Activated CD4-positive, alpha-beta T cell treated with anti-CD3 and anti-CD28 coated beads, Interleukin-2, Interleukin-6, amounts not matched to agents 100 ng/mL and 50 ng/mL, durations not matched to agents 16 hours and 8 hours (primary cell): Measurements from ENCODE around the gene FOXJ1.
A peak's percentile ranks its signal among the peaks of the same experiment; 100 is the strongest.
"Not testable (repeated sequence)": the region's sequence is repeated elsewhere in the genome, so short reads cannot be mapped to it uniquely, and the experiment has no call there.

Experiments
- DNase-seq: peaks from one replicate; pipeline ENCODE4 v3.0.0-alpha.2; 2020

FOXJ1 gene, protein sequence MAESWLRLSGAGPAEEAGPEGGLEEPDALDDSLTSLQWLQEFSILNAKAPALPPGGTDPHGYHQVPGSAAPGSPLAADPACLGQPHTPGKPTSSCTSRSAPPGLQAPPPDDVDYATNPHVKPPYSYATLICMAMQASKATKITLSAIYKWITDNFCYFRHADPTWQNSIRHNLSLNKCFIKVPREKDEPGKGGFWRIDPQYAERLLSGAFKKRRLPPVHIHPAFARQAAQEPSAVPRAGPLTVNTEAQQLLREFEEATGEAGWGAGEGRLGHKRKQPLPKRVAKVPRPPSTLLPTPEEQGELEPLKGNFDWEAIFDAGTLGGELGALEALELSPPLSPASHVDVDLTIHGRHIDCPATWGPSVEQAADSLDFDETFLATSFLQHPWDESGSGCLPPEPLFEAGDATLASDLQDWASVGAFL

DNA sequence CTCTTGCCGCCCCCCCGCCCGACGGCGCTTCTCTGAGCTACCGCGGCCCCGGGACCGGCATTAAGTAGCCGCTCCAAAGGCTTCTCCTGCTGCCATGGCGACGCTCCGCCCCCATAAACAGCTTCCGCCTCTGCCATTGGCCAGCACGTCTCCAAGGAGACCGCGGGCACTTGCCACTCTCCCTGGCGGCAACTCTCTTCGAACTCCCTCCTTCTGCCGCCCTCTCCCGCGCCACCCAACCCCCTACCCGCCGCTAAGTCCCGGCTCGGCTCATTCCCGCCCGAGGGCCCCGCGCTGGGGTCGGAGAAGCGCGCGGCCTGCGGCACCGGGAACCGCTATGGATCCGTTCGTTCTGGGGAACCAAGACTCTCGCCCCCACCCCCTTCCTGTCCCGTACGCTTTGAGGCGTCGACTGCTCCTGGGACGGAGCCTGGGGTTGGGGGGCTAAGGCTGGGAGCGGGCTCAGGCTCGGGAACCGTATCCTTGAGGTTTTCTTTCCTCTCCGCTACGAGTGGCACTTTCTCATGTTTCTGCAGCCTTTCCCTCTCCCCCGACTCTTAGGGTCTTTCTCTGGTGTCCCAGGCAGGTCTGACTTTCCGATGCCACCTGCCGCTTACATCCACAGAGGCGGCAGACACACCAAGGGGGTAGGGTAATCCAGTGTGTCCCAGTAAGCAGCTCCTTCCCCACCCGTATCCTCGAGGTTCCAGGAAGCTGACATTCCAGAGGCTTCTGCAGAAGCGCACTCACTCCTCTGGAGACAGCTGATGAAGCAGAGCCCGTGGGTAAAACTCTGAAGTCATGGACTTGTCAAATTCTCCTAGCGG lies at the start of gene FOXJ1:
TSS of gene FOXJ1 (minus strand) at position 34 of the 827 bp plus-strand sequence. CDS start 850 bp downstream, outside the sequence.
- peak; percentile 94 for DNase-seq

DNA sequence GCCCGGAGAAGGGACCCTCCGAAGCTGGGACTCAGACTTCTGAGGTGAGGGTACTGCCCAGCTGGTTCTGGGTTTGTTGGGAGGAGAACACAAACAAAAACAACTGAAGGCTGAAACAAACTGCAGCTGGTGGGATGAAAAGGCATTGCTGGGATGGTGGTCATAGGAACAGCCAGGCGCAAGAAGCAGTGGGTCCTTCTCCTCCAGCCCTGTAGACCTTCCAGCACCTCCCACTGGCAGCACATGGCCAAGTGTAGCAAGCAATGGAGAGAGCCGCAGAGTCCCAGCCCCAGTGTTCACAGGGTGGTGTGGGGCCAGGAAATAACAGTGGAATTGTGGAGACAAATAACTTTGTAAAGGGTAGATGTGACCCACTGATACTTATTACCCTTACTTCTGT lies 48.7 kb upstream of the FOXJ1 start:
- DNase-seq = no peak

DNA sequence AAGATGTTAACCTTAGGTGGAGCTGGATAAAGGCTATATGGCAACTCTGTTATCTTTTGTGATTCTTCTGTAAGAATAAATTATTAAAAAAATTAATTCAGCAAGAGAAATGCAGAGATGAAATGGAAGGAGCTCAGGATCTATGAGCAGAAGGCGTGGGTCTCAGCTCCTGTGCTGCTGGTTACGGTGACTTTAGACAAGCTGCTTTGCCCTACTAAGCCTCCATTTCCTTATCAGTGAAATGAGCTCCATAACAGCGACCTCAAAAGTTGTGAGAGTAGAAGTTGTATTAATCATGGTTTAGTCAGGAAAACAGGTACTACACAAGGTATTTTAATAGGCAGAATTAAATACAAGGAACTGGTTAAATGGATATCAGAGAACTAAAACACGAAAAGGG lies 48.2 kb upstream of the FOXJ1 start:
- no peak for DNase-seq

DNA sequence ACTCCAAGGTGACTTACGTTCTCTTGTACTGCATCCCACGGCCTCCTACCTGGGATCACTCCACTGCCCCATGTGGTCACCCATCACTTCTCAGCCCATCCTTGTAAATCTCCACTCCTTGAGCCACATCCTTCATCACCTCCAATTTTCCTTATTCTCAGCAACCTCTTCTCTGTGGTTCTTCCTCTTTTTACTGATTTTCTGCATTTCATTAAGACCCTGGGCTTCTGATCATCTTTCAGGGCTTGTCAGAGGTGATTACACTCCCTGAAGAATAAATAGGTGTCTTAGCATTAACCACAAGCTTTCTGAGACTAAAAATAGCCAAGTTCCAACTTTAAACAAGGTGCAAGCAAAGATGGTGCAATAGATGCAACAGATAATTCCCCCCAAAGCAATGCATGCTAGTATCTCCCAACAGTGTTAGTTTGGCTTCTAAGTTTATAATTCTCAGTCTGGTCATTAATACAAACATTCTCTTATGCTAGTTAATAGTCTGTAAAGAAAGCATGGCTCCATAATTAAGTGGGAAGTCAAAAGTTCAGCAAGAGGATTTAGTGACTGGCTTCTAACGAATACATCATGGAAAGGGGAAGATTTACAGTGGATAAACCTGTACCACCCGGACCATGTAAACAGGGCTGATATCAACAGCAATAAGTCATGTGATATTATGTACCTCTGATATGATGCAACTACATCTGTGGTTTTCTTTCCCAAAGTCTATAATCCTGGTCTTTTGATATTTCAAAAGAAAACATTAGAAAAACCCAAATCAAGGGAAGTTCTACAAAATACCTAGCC lies 47.4 kb upstream of the FOXJ1 start:
- DNase-seq = no peak

DNA sequence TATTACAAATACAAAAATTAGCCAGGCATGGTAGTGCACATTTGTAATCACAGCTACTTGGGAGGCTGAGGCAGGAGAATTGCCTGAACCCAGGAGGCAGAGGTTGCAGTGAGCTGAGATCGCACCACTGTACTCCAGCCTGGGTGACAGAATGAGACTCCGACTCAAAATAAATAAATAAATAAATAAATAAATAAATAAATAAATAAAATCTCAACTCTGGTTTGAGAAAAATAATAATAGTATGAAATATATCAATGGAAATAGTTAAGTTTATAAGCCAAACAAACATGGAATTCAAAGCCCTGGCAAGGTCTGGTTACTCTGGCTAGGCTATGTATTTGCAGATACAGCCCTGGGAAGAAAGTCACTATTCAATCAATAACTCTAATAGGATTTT lies 45.7 kb upstream of the FOXJ1 start:
- DNase-seq = not testable (repeated sequence)

DNA sequence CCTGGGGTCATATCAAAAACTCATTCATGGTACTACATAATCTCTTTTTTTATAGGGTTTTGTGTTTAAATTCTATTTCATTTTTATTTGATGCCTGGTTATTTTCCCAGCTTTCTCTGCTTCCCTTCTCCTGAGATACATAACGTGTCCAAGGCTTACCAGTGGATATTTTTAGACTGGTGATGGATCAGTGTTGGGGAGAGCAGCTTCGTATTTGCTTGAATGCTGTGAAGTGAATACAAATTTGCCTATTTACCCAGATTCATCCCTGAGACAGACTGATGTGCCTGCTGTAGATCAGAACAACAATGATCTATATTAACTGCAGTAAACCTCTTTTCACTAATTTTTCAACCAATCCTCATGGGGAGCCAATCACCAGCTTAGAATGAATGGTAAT lies 43.2 kb upstream of the FOXJ1 start:
- no peak for DNase-seq

DNA sequence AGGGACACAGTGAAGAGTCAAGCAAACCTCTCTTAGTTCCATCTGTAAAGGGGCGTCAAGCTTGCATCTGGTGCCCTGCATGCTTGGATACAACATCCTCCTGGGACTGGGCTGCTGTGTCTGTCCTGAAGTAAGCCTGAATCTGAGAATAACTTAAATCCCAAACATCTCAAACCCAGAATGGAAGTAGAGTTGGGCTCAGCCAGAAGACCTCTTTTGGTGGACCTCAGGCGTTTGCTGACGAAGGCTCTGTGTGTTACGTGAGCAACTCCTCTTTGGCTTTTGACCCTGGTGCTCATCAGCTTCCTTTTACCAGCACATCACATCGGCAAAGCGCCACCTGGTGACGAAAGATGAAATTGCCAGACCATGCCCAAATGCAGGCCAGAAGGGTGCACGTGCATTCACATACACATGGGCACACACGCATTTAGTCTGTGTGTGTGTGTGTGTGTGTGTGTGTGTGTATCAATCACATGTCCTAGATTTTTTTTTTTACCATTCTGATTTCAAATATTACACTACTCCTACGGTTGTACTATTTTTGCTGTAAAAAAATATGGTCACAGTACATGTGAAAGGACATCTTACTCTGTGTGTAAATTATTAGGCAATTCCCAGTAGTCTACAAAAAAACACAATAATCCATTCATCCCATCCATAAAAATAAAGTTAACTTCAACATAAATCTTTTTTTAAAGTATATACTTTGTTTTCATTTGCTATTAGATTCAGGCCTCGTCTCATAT lies 41.1 kb upstream of the FOXJ1 start:
- DNase-seq = peak; percentile 97

DNA sequence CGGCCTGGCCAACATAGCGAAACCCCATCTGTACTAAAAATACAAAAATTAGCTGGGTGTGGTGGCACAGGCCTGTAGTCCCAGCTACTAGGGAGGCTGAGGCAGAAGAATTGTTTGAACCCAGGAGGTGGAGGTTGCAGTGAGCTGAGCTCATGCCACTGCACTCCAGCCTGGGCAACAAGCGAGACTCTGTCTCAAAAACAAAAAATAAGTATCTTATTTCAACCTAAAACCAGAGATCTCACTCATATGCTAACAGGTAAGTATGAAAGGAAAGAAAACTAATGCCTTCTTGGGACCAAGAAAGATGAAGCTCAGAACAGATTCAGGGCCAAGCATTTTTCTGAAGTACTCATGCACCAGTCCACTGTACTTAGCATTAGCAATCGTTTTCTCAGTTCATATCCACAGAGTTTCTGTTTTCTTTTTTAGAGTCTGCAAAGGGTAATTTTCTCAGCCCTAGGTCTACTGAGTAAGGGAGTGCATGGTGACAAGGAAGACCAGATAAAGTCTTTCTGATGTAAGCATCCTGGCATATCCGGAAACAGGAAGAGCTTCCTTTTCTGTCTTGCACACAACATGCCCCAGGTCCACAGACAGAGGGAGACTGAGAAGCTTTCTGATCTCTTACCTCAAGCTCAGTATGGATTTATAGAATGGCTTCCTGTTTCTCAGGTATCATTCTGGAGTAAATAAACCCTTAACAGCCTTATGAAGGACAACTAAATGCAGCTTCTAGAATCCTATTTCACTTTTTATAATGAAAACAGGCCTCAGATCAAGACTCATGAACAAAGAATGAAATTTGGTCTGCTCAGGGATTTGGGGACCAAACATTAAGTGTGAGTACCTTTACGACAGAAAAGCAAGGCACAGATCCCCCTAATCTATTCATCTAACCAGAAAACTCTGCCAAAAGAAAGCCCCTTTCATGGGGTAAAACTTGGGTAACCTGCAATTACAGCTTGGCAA lies 38.7 kb upstream of the FOXJ1 start:
- peak; percentile 81 for DNase-seq

DNA sequence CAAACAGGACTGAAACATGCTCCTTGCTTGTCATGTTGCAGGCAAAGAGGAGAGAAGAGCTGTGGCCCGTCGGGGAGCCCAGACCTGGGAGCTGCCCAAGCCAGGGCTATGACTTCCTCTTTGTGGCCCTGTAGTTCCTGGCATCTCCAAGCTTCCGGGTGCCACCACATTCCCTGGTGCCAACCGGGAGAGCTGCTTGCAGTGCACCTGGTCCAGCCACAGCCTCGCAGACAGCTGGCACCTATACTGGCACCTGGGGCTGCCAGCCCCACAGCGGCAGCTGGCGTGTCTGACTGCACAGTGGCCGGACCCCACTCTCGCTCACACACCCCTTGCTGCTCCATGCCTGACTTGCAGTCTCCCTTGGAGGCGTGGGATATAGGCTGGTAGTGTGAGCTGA lies 37.1 kb upstream of the FOXJ1 start:
- no peak for DNase-seq

DNA sequence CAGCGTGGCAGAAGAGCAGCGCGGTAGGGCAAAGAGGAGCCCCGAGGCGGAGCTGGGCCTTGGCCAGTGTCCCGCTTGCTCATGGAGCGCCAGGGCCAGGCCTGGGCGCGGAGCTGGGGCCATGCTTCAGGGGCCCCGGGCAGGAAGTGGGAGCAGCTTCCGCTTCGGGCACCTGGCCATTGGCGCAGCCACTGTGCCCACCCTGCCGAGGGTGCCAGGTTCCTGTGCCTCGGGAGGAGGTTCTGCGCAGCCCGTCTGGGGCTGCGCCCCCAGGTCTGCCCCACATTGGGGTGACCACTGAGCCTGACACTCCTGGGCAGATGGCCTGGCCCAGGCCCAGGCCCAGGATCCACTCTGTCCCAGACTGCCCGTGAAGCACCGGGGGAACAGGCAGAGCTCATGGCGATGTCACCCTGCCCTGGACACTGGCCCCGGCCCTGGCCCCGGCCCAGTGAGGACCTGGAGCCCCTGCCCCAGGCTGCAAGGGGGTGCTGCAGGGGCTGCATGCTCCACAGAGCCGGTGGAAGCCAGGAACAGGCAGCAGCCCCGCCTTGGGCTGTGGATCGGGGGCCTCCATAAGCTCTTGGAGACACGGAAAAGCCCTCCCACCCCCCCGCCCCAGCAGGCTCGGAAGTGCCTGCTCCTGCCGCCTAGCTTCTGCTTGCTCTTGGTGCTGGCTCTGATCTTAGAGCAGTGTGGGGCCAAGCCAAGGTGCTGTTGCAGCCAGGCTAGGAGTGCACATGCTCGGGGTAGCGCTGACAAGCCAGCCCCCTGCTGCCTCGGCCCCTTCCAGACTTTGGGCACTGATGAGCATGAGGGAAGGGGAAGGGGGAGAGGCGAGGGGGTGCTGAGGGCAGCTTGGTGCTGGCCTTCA lies 35.9 kb upstream of the FOXJ1 start:
- no peak for DNase-seq

DNA sequence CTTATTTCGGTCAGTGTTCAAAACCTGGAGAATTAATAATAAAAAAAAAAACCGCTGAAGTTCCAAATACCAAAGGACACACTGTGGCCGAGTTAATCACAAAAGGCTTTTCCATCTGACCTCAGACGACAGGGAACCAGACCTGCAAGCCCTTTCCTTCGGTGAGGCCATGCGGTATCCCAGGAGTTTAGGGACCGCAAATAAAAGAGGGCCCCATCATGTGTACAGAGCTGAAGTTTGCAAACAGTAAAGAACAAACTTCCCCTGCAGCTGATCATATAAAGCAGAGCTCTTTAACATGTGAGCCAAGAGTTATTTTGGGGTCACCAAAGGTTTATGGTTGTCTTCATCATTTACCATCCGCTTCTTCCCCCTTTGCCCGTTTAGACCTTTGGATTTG lies 33.0 kb upstream of the FOXJ1 start:
- no peak for DNase-seq

DNA sequence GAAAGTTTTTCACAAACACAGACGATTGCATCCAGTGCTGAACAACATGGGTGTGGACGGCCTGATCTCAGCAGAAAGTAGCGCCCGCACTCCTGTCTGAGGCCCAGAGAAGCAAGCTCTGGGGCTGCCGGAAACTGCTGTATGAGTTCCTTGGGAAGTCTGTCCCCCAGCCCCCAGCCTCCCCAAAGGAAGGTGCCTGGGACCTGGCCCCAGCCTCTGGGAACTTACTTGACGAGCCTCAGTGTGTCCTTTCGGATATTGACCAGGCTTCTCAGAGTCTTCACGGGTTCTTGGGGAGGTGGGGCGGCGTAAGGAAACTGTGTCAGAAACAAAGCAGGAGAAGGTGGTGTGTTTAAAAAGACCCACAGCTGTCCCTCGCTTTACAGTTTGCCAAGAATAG lies 32.4 kb upstream of the FOXJ1 start:
- DNase-seq = no peak

DNA sequence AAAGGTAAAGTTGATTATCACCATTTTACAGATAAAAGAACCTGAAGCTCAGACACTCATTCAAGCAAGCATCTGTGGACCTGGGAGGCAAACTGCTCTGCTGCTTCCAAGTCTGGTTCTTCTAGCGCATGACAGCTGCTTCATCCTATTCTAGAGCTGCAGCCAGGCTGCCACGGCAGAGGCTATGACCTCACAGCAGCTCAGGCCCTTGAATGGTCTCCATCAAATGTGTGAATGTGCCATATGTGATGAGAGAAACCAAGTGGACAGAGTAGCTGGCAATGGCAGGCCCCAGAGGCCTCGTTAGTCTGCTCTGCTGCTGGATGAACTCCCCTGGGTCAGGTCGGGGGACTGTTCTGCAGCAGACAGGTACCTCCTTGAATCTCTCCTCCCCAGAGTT lies 30.7 kb upstream of the FOXJ1 start:
- no peak for DNase-seq

DNA sequence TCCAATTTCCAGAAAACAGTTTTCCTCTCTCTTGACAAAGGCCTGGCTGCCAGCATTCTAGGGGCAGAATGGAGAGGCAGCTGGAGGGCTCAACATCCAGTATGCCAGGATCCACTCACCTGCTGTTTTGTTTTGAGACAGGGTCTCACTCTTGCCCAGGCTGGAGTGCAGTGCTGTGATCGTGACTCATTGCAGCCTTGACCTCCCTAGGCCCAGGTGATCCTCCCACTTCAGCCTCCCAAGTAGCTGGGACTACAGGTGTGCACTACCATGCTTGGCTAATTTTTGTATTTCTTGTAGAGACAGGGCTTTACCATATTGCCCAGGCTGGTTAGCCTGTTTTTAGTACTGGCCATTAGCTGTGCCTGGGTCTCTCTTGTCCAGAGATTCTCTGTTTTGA lies 29.1 kb upstream of the FOXJ1 start:
- DNase-seq = no peak

DNA sequence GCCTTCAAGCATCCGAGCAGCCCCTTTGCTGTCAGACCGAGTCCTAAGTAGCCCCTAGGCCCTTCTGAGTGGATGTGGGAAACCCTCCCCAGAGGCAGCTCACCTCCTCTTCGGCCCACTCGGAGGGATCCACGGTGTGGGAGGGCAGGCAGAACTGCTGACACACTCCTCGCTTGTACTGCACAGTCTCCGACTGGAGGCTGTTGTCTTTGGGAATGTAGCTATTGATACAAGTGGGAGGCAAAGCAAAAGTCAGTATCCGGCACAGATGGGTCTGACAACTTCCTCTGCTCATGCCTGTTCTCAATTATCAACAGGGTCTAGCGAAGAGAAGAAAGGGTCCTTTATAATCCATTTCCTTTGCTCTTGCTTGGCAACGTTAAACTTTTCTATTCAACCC lies 25.9 kb upstream of the FOXJ1 start:
- no peak for DNase-seq

DNA sequence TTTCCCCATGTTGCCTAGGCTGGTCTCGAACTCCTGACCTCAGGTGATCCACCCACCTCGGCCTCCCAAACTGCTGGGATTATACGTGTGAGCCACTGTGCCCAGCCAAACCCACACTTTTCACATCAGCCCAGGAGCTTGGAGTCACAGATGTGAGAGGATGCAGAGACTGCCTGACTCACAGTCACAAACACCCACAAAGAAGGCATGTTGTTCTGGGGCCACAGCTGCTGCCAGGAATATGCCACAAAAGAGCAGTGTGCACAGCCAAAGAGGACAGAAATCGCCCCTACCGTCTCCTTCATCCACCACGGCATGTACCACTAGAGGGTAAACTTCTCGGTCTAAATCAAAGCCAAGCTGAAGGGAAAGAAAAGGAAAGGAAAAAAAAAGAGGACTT lies 25.1 kb upstream of the FOXJ1 start:
- DNase-seq = no peak

DNA sequence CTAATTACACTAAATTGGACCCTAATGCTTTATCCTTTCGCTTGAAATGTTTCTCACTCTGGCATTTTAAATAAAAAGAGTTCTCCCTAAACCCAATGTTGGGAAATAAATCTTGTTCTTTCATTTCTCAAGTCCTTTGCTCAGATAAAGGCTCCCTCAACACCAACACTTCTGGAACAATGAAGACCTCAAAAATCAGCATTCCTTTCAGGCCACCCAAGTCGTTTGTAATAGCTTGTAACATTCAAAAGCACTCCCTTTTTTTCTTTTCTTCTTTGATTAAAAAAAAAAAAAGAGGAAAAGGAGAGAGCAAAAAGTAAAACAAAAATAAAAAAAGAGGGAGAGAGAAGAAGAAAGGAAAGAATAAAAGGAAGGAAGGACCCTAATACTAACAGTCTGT lies 23.3 kb upstream of the FOXJ1 start:
- no peak for DNase-seq

DNA sequence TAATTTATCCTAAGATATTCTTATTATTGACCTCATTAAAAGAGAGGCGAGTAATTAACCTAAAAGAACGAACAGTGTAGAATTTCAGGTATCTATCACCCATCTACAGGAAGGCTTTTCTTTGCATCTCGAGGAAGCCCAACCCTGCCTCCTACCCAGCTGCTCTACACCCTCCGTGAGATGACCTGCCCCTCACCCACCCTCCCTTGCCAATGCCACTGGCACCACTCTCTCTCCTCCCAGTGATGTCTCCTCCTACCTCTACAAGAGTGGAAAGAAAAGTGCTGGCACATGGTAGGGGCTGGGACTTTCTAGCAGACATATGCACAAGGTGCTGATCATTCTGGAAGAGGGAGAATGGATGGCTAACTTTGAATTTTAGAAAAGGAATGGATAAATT lies 22.9 kb upstream of the FOXJ1 start:
- no peak for DNase-seq

DNA sequence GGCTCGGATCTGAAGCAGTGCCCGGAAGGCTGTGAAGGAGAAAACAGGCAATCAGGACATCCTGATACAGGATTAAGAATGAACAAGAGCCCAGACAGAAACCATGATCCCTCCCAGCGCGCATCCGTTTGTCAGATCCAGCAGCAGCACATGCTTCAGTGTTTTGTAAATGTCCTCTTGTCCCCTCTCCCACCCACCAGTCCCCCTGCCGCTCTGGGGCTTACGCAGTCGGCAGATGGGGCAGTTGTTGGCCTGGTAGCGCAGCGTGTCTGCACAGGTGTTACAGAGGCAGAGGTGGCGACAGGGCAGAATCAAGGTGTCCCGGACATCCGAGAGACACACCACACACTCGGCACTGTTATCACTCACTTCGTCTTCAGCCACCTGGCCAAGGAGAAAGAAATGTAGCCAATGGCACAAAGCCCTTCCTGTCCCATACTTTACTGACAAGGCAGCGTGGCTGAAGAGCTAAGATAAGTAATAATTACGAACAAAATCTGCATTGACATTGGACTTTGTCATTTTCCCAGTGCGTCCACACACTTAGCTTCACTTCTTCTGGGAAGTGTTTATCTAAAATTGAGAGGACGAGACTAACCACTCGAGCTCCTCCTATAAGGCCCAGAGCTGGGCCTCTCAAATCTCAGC lies 20.7 kb upstream of the FOXJ1 start:
- DNase-seq = no peak
